Stimulated activated CD8-positive, alpha-beta memory T cell treated with anti-CD3 and anti-CD28 coated beads, Interleukin-7, amount 100 ng/mL, for 48 hours (primary cell): ENCODE measurements around the gene CENPL.
"Not testable (repeated sequence)": the region's sequence is repeated elsewhere in the genome, so short reads cannot be mapped to it uniquely, and the experiment has no call there.

ENCODE experiments used
- DNase-seq, 2 donors: peaks; one replicate each; pipeline ENCODE4 v3.0.0-alpha.2; 2020; ENCODE audit warnings: low read depth in 1 of 2; ENCODE audit errors: extremely low read depth in 1 of 2

The CENPL gene

DNA sequence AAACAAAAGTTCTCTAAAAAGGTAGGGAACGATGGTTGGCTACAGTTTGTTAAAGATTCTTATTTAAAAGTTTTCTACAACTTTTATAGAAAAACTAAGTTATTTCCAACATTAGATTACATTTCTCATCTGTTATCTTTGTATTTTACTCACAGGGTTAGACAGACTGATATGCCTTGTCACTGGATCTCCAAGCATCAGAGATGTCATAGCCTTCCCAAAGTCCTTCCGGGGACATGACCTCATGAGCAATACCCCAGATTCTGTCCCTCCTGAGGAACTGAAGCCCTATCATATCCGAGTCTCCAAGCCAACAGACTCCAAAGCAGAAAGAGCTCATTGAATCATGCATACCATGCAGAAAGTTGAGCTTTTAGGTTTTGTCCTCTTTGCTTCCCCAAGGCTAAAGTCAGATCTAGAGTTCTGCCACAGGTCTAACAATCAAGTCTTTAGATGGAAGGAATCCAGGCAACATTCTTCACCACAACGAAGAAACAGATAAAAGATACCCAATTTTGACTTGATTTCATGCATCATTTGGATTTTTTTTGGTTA lies 32.8 kb upstream of the CENPL start:
- no peak for DNase-seq

DNA sequence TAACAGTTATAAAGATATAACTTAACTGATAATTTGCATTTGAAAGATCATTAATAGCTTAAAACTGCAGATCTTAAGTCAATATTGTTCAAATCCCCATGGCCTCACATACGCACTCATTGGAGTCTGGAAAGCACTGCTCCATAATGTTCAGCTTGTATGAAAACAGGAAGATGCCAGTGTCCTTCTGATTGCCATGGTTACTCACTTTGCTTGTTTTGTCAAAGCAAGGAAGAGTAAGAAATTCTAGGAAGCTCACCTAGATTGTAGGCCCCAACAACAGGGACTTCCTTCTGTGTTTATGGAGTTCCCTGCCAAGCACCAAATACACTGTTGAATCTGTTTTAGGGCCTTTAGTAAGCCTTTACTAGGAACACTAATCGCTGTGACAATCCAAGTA lies 32.2 kb upstream of the CENPL start:
- no peak for DNase-seq

DNA sequence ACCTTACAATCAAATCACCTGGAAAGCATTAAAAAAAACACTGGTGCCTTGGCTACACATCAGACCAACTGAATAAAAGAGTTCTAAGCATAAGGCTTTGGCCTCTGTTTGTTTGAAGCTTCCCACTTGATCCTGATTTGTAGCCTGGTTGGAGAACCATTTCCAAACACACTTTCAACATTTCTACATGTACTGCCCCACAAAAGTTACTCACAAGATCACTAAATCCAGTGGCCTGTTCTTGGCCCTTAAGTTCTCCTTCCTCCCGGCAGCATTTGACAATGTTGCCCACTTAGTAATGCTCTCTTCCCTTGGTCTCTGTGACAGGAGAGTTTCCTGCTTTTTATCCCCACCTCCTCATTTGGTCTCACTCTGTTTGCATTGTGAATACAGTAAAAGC lies 31.3 kb upstream of the CENPL start:
- DNase-seq = no peak

DNA sequence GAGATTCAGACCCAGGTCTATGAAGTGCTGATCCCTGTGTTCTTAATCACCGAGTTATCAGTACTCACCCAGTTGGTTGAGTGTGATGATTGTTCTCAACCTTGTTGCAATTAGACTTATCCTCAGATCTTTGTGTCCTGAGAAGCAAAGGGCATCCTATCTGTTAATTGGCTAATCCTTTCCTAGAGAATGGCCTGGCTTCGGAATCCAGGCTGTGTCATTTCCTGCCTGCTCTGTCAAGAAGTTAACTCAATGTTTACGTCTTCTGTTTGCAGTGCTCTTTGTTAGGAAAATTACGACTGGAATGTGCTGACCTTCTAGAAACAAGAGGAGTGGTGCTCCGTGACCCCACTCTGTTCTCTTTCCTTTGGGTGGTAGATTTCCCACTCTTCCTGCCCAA lies 28.4 kb upstream of the CENPL start:
- no peak for DNase-seq

DNA sequence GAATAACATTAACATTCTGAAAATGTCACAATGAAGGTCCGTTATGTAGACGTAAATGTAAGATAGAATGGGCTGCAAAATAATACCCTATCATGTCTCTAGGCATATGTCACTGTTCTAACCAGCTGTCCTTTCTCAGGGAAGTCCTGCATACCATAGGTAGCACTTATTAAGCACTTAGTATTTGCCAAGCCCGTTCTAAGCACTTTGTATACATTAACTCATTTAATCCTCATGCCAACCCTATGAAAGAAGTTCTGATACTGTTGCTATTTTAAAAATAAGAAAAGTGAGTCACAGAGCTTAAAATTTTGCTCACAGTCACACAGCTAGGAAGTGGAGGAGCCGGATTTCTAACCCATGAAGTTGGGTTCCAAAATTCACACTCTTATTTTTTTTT lies 27.4 kb upstream of the CENPL start:
- no peak for DNase-seq

GRCh38 chr1:173832748-173833147 lies 8.1 kb upstream of the CENPL start:
- DNase-seq = no peak

DNA sequence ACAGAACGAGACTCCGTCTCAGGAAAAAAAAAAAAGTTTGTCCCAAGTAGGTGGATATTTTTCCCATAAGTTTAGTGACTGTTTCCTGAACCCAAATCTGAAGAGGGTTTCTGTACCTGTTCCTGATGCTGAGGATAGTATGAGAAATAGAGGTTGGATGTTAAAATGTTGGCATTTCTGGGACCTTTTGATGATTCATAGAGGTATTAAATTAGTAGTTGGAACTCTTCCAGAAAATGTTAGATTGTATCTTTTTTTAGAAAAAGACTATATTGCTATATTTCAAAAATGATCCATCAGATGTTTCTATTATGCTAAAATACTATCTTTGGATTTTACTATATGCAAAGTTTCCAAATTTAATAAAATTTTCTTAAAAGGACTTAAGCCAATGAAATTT lies 2.9 kb upstream of the CENPL start:
- DNase-seq = no peak

- no peak for DNase-seq
Measured at GRCh38 chr1:173823781-173824314, 835 bp downstream of the CENPL start.

- no peak for DNase-seq
Measured at GRCh38 chr1:173821680-173822079, 3.0 kb downstream of the CENPL start.

DNA sequence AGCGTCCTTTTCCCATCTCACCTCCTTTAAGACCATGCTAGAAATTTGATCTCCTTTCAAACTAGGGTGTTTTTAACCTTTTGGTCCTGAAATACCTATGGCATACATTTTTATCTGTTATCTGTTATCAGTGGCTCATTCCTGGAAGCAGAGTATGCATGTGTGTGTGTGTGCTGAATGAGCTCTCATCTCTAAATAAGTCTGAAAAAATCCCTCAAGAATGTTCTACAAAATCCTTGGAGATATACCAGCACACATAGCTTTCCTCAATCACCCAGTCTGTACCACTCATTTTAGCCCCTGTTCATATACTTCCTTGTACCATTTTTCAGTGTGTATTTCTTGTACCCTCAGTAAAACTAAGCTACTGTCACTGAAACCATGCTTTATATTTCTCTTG lies 6.2 kb downstream of the CENPL start:
- no peak for DNase-seq

DNA sequence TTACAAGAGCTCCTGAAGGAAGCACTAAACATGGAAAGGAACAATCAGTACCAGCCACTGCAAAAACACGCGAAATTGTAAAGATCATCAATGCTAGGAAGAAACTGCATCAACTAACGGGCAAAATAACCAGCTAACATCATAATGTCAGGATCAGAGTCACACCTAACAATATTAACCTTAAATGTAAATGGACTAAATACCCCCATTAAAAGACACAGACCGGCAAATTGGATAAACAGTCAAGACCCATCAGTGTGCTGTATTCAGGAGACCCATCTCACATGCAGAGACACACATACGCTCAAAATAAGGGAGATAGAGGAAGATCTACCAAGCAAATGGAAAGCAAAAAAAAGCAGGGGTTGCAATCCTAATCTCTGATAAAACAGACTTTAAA lies 11.0 kb downstream of the CENPL start:
- not testable (repeated sequence) for DNase-seq

GRCh38 chr1:173802961-173803360 lies 21.7 kb downstream of the CENPL start:
- DNase-seq = no peak

GRCh38 chr1:173799995-173800394 lies 24.7 kb downstream of the CENPL start:
- DNase-seq = not testable (repeated sequence)

GRCh38 chr1:173798078-173798477 lies 26.6 kb downstream of the CENPL start:
- DNase-seq = no peak

DNA sequence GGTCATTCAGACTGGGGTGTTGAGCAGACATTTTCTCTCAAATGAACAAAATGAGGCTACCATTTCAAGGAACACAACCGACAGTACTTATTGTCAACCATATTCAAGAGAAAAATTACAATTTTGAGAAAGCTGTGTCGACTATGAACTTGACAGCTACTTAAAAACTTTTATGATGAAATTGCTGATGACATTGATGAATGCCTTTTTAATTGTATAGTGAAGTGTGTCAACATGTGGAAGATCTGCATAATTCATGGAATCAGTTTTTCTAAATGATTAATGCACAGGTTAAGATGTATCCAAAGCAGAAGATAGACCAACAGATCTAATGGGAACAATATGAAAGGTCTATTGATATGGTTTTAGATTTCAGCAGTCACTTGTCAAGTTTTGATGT lies 34.8 kb downstream of the CENPL start:
- no peak for DNase-seq

DNA sequence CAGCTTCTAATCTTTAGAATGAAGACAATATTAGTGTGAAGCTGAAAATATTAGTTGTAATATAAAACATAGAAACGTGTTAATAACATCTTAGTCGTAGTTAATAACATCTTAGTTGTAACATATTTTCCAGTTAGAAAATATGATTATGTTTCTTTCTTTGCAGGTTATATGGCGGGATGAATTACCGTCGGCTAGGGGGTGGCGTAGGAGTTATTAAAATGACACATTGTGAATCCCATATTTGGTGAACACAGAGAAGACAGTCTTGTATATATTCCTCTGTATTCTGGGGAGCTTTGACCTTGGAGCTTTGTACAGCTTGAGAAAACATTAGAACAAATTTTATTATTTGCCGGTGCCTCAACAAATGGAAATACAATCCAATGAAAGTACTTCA lies 39.7 kb downstream of the CENPL start:
- no peak for DNase-seq

- no peak for DNase-seq
Measured at GRCh38 chr1:173779936-173780335, 44.7 kb downstream of the CENPL start.

DNA sequence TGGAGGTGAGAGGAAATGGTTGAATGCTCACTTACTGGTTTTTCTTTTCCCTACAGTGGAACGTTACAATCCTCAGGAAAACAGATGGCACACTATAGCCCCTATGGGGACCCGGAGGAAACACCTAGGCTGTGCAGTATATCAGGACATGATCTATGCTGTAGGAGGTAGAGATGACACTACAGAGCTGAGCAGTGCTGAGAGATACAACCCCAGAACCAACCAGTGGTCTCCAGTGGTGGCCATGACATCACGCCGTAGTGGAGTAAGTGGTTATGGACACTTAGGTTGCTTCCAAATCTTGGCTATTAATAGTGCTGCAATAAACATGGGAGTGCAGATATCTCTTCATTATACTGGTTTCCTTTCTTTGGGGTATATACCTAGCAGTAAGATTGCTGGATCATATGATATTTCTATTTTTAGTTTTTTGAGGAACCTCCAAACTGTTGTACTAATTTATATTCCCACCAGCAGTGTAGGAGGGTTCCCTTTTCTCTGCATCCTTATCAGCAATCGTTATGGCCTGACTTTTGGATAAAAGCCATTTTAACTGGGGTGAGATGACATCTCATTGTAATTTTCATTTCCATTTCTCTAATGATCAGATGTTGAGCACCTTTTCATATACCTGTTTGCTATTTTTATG lies 49.0 kb downstream of the CENPL start:
- DNase-seq = no peak

- no peak for DNase-seq
Measured at GRCh38 chr1:173771560-173771959, 53.1 kb downstream of the CENPL start.

- not testable (repeated sequence) for DNase-seq
Measured at GRCh38 chr1:173770330-173770729, 54.4 kb downstream of the CENPL start.

- no peak for DNase-seq
Measured at GRCh38 chr1:173768827-173769226, 55.9 kb downstream of the CENPL start.

DNA sequence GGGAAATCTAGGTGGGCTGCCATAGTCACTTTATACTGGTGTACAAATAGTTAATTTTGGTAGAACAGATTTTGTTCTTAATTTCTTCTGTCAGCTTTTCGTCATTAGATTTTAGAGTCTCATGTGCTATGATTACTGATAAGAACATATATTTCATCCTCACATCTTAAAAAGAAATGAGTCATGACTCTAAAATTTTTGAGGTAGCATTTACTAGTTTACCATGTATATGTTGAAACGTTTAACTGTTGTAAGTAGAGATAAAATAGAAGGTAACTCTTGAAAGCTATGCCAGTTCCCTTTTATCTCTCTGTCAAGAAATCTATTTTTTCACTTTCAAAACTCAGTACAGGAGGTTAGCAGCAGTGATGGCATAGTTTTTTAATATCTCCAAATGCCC lies 56.5 kb downstream of the CENPL start:
- no peak for DNase-seq

GRCh38 chr1:173764331-173764730 lies 60.4 kb downstream of the CENPL start:
- DNase-seq = not testable (repeated sequence)
